GM12878 (cell line): Measurements from ENCODE around the gene RAC3.

ENCODE experiments used
- ATF7 ChIP-seq: fragments of 450-650 bp; IDR thresholded peaks from 2 replicates; pipeline ENCODE4 v1.6.1; 2016; ENCODE audit warnings: low read depth, mild to moderate bottlenecking
- FOXM1 ChIP-seq: IDR thresholded peaks from 2 replicates; pipeline ENCODE4 v1.6.1; 2012; ENCODE audit warnings: low read depth, mild to moderate bottlenecking, inconsistent platforms, low read length, moderate library complexity
- NR2C1 ChIP-seq: fragments of 450-650 bp; IDR thresholded peaks from 2 replicates; pipeline ENCODE4 v1.6.1; 2017; ENCODE audit warnings: antibody characterized with exemption, mild to moderate bottlenecking, moderate library complexity
- TF ChIP-seq, protein P1 (sequence below), 3 experiments: IDR thresholded peaks in 2 of 3; conservative IDR thresholded peaks in 1 of 3; 2 replicates each; pipeline ENCODE4 v1.5.1; 2011; ENCODE audit warnings: low read depth in 3 of 3, low read length in 3 of 3, mild to moderate bottlenecking in 3 of 3, control low read depth in 2 of 3, moderate library complexity in 2 of 3, inconsistent platforms in 1 of 3, mixed read lengths in 1 of 3; ENCODE audit not compliant: control insufficient read depth in 2 of 3, insufficient read depth in 1 of 3; ENCODE audit errors: extremely low read depth in 1 of 3
- TF ChIP-seq, protein P2 (sequence below): IDR thresholded peaks from 2 replicates; pipeline ENCODE4 v1.6.1; 2012; ENCODE audit warnings: improper control_type of control experiment, low read depth, low read length; ENCODE audit not compliant: insufficient replicate concordance

DNA sequence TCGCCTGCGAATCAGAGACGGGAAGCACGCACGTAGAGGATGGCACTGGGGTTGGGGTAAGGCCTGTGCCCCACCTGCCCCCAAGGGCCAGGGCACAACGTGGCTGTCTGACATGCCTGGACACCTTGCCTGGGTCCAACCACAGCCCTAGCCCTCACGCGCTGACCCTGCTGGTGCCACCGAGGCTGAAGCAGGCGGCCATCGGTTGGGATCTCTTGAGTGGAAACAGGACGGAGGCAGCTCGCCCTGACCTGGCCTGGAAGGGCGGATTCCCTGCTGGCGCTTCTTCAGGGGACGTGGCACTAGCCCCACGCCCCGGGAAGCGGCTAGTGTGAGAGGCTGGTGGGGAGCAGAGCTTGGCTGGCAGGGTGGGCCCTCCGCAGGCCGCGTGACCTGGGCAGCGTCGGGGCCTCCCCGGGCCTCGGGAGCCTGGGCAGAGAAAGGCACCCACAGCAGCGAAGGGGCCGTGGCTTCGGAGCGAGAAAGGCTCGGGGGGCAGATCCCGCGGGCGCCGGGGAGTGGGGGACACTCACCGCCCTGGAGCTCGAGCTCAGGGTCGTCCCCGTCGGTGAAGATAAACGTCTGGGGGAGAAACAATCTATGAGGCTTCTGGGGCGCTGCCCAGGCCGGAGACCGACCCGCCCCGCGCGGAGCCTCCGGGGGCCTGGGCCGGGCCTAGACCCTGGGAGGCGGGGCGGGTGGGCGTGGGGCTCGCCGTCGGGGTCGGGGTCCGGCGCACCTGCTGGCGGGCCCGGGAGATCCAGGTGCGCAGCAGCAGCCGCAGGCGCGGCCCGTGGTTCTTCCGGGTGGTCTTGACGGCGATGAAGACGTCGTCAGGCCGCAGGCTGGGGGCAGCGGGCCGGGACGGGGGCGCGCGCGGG lies 19.5 kb downstream of the RAC3 start:
- TF ChIP-seq FOXM1 (no peak), NR2C1 (no peak), ATF7 (no peak)
- TF ChIP-seq, protein P1, sequence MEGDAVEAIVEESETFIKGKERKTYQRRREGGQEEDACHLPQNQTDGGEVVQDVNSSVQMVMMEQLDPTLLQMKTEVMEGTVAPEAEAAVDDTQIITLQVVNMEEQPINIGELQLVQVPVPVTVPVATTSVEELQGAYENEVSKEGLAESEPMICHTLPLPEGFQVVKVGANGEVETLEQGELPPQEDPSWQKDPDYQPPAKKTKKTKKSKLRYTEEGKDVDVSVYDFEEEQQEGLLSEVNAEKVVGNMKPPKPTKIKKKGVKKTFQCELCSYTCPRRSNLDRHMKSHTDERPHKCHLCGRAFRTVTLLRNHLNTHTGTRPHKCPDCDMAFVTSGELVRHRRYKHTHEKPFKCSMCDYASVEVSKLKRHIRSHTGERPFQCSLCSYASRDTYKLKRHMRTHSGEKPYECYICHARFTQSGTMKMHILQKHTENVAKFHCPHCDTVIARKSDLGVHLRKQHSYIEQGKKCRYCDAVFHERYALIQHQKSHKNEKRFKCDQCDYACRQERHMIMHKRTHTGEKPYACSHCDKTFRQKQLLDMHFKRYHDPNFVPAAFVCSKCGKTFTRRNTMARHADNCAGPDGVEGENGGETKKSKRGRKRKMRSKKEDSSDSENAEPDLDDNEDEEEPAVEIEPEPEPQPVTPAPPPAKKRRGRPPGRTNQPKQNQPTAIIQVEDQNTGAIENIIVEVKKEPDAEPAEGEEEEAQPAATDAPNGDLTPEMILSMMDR (IDR thresholded peaks at IDR 0.05 in 2 of 3, conservative IDR thresholded peaks at IDR 0.05 in 1 of 3; ENCODE audit: control insufficient read depth in 2 of 3, extremely low read depth in 1 of 3, insufficient read depth in 1 of 3, low read depth in 3 of 3, low read length in 3 of 3), result no peak
- TF ChIP-seq, protein P2, sequence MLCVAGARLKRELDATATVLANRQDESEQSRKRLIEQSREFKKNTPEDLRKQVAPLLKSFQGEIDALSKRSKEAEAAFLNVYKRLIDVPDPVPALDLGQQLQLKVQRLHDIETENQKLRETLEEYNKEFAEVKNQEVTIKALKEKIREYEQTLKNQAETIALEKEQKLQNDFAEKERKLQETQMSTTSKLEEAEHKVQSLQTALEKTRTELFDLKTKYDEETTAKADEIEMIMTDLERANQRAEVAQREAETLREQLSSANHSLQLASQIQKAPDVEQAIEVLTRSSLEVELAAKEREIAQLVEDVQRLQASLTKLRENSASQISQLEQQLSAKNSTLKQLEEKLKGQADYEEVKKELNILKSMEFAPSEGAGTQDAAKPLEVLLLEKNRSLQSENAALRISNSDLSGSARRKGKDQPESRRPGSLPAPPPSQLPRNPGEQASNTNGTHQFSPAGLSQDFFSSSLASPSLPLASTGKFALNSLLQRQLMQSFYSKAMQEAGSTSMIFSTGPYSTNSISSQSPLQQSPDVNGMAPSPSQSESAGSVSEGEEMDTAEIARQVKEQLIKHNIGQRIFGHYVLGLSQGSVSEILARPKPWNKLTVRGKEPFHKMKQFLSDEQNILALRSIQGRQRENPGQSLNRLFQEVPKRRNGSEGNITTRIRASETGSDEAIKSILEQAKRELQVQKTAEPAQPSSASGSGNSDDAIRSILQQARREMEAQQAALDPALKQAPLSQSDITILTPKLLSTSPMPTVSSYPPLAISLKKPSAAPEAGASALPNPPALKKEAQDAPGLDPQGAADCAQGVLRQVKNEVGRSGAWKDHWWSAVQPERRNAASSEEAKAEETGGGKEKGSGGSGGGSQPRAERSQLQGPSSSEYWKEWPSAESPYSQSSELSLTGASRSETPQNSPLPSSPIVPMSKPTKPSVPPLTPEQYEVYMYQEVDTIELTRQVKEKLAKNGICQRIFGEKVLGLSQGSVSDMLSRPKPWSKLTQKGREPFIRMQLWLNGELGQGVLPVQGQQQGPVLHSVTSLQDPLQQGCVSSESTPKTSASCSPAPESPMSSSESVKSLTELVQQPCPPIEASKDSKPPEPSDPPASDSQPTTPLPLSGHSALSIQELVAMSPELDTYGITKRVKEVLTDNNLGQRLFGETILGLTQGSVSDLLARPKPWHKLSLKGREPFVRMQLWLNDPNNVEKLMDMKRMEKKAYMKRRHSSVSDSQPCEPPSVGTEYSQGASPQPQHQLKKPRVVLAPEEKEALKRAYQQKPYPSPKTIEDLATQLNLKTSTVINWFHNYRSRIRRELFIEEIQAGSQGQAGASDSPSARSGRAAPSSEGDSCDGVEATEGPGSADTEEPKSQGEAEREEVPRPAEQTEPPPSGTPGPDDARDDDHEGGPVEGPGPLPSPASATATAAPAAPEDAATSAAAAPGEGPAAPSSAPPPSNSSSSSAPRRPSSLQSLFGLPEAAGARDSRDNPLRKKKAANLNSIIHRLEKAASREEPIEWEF, result no peak
